IPS-NIHi7 (cell line): ENCODE results near the gene GBA3.

ENCODE experiments used
- DNase-seq: peaks from one replicate; pipeline ENCODE4 v3.0.0; 2012; ENCODE audit warnings: mixed read lengths; ENCODE audit errors: extremely low spot score

GBA3 gene

GRCh38 chr4:22692736-22693135, at the start of gene GBA3:
Gene GBA3, plus strand, starts transcription at chr4:22692937.
- peak; percentile 18 for DNase-seq

GRCh38 chr4:22643952-22644351, 48.8 kb upstream of the GBA3 start:
- no peak for DNase-seq

GRCh38 chr4:22645481-22646182, 47.1 kb upstream of the GBA3 start:
- no peak for DNase-seq

- no peak for DNase-seq
These were observed 43.7 kb upstream of the GBA3 start for GRCh38 chr4:22648996-22649395.

- DNase-seq, result no peak
These were observed 42.0 kb upstream of the GBA3 start for GRCh38 chr4:22650771-22651170.

- no peak for DNase-seq
These were observed 39.0 kb upstream of the GBA3 start for GRCh38 chr4:22653752-22654151.

GRCh38 chr4:22661443-22661842, 31.3 kb upstream of the GBA3 start:
- no peak for DNase-seq

- DNase-seq, result no peak
These were observed 25.3 kb upstream of the GBA3 start for GRCh38 chr4:22667332-22667940.

GRCh38 chr4:22668301-22668700, 24.4 kb upstream of the GBA3 start:
- no peak for DNase-seq

GRCh38 chr4:22668702-22669101, 24.0 kb upstream of the GBA3 start:
- no peak for DNase-seq

- no peak for DNase-seq
These were observed 21.8 kb upstream of the GBA3 start for GRCh38 chr4:22670956-22671355.

- DNase-seq, result no peak
These were observed 20.2 kb upstream of the GBA3 start for GRCh38 chr4:22672519-22672918.

- no peak for DNase-seq
These were observed 19.8 kb upstream of the GBA3 start for GRCh38 chr4:22672944-22673343.

GRCh38 chr4:22674700-22675099, 18.0 kb upstream of the GBA3 start:
- no peak for DNase-seq

GRCh38 chr4:22676063-22676462, 16.7 kb upstream of the GBA3 start:
- no peak for DNase-seq

GRCh38 chr4:22677780-22678179, 15.0 kb upstream of the GBA3 start:
- DNase-seq, result no peak

GRCh38 chr4:22678940-22679854, 13.5 kb upstream of the GBA3 start:
- DNase-seq, result no peak

- no peak for DNase-seq
These were observed 12.6 kb upstream of the GBA3 start for GRCh38 chr4:22680065-22680642.

GRCh38 chr4:22683726-22684125, 9.0 kb upstream of the GBA3 start:
- no peak for DNase-seq

GRCh38 chr4:22686141-22686540, 6.6 kb upstream of the GBA3 start:
- no peak for DNase-seq

GRCh38 chr4:22688236-22688635, 4.5 kb upstream of the GBA3 start:
- no peak for DNase-seq

GRCh38 chr4:22689428-22689827, 3.3 kb upstream of the GBA3 start:
- no peak for DNase-seq
